ENCODE data around the gene ZNF740.

DNA sequence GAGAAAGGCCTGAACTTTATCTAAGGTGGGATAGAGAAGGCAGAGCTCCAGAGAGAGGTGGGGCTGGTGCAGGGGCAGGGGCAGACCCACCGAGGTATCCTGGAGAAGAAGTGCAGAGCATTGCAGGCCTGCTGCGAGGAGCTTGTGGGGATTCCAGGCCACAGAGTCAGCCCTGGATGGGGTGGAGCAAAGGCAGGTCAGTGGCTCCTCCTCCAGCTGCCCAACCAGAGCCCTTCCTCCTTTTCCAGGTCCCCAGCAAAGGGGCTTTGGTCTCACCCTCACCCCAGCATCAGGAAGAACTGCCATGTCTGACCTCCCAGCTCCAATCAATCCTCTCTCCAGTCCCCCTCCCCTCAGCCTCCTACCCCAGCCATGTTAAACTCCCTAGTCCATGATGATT is 19.8 kb upstream of the ZNF740 start:
- TF ChIP-seq CTCF (IDR thresholded peaks at IDR 0.05) (no peak), ZFX (IDR thresholded peaks at IDR 0.05; ENCODE audit: borderline replicate concordance) (no peak)
